GM10847 (cell line): ENCODE measurements around the gene UTS2R.

Experiments used
- POLR2A ChIP-seq: IDR thresholded peaks from 2 replicates; pipeline ENCODE4 v1.6.1; 2011; ENCODE audit not compliant: insufficient read length; ENCODE audit errors: extremely low read depth

Gene UTS2R

DNA sequence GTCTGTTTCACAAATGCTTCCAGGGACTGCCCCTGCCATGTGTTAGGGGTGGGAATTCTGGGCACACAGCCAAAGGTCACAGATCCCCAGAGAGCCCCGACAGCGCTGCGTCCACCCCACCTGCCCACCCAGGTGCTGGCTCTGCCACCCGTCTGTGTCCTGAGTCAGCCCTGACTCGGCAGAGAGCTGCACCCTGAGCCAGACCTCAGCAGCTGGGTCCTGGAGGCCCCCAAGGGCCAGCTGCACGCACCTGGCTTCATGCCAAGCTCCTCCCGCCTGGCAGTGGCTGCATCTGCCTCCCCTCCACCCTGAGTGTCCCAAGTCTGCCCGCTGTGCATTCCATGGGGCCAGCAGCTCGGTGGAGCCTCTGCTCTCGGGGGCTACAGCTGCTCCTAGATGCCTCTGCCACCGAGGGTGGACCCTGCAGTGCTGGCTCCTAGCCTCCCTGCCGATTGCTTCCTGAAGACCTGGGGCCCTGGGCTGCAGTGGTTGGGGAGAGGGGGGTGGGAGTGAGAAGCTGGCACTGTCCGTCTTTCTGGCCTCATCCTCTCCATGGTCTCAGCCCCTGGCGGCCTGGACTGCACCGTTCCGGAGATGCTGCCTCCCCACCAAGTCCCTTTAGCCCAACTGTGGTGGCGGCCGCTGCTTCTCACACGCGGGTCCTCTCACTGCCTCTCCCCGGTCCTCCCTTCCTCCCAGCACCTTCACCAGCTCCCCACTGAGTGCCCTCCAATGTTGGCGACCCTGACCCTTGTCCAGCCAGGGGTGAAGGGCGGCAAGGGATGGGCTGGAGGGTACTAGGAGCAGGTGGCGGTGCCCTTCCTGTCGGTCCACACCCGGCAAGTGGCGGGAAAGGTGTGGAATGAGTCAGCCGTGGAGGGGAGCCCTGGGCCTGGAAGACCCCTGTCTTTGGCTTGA is 41.0 kb upstream of the UTS2R start:
- TF ChIP-seq POLR2A: no peak

DNA sequence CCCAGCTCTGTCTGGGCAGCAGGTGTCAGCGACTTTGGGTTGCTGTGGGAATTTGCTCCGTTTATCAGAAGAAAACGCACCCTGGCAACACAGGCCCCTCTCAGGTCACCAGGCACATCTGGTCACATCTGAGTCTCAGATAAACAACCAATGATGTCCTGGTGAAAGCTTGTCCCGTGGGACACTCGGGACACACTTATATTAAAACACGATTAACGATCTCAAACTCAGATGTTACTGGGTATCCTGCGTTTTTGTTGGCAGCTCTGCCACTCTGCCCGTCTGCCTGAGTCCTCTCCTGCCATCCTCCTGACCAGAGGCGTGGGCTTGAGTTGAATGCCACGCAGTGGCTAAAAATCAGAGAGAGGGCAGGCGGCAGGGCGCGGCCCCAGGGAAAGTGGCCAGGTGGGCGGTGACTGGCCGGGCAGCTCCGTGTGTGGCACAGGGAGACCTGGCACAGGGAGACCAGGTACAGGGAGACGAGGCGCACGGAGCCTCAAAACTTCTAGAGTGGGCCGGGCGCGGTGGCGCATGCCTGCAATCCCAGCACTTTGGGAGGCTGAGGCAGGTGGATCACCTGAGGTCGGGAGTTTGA is 40.1 kb upstream of the UTS2R start:
- no peak for TF ChIP-seq POLR2A

- no peak for TF ChIP-seq POLR2A
These were observed 38.8 kb upstream of the UTS2R start for GRCh38 chr17:82332669-82333278.

- no peak for TF ChIP-seq POLR2A
These were observed 38.0 kb upstream of the UTS2R start, which contains the start of gene SECTM1 for GRCh38 chr17:82333279-82334171. TSS of gene SECTM1 (minus strand) at chr17:82333766. CDS start at chr17:82327240, 6,526 bp downstream.

GRCh38 chr17:82334204-82334621 is 37.4 kb upstream of the UTS2R start:
- TF ChIP-seq POLR2A: no peak

DNA sequence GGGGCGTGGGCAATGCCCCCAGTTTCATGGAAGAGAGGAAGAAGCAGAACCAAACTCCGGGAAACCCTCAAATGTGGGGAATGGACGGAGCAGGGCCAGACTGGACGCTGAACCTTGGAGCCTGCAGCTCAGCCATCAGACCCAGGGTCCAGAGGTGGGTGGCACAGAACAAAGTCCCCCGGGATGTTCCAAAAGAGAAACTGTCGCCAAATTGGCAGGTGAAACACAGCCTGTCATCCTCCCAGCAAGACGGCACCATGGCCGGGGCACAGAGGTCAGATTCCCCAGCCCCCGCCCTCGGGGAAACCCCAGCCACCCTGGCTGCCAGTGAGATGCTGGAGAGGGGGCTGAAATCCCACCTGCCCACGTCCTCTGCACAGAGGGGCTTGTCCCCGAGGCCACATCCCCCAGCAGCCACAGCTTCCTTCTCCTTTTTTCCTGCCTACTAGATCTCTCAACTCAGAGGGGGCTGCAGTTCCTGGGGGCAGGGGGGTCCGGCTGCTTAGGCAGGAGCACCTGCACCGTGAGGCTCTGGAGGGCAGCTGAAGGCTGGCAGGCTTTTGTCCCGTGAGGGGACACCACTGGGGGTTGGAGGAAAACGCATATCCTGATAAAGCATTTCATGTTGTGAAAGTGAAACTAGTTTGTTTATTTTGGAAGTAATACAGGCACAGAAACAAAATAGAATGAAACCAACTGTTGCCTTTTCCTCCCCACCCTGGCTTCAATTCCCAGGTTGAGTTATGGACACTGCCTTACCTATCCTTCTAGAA is 36.8 kb upstream of the UTS2R start:
- no peak for TF ChIP-seq POLR2A

GRCh38 chr17:82338858-82339633 is 32.5 kb upstream of the UTS2R start:
- TF ChIP-seq POLR2A: no peak

DNA sequence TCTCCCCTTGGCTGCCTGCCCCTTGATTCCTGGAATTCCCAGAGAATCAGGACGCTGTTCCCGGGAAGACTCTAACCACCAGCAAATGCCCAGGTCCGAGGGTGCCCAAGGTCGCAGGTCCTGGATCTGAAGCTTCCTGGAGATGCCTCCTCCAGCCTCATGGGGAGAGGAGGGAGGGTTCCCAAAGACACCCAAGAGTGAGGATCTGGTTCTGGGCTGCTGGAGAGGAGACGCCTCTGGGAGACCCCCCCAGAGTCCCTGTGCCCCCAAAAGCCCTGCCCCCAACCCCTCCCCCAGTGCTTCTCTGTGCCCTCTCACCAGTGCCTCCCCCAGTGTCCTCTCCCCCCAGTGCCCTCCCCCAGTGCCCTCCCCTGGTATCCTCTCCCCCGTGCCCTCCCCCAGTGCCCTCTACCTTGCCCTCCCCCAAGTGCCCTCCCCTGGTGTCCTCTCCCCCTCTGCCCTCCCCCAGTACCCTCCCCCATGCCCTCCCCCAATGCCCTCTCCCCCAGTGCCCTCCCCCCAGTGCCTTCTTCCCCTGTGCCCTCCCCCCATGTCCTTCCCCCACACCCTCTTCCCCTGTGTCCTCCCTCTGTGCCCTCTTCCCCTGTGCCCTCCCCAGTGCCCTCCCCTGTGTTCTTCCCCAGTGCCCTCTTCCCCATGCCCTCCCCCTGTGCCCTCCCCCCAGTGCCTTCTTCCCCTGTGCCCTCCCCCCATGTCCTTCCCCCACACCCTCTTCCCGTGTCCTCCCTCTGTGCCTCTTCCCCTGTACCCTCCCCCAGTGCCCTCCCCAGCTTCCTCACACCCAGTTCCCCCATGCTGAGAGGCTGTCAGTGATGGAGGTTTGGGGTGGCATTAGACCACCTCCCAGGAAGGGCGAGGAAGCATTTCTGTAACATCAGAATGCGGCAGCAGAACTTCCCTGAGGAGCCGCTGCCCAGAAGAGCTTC is 31.7 kb upstream of the UTS2R start:
- no peak for TF ChIP-seq POLR2A

DNA sequence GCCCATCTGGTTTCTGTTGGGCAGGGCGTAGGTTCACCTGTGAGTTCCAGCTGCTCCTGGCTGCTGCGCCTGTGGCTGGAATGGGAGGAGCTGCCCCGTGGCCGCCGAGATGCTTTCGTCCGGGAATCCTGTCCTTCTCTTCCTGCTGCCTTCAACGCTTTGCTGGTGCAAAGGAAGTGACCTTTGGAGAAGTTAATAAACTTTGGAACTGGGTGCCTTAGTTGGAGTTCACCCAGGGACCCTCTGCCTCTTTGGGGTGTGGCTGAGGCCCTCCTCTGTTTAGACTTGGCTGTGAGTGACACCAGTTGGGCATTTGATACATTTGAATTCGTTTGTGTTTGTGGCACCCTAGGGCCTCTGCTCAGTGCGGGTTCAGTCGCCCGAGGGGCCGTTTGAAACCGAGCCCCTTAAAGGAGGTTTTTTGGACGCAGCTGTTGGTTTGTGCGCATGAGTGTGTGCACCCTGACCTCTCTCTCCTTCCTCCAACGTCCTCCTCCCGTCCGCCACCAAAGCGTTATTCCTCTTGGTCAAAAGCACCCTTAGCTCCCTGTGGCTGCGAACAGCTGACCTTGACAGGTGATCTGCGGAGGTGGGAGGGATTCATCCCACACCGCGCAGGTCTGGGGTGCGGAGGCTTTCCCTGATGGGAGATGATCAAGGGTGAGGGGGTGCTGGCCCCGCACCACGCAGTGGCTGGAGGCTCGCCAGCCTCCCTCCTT is 29.0 kb upstream of the UTS2R start:
- no peak for TF ChIP-seq POLR2A

- TF ChIP-seq POLR2A: no peak
These were observed 28.0 kb upstream of the UTS2R start for GRCh38 chr17:82343560-82343959.

- TF ChIP-seq POLR2A: no peak
These were observed 27.2 kb upstream of the UTS2R start for GRCh38 chr17:82344175-82344907.
